T1000 (cell line): ENCODE results near the gene CPED1.
"Not testable (repeated sequence)": the region's sequence is repeated elsewhere in the genome, so short reads cannot be mapped to it uniquely, and the experiment has no call there.

Experiments
- DNase-seq: peaks from one replicate; lab custom pipeline; 2025; ENCODE audit warnings: mixed read lengths; lab: John Stamatoyannopoulos, UW

CPED1 gene

DNA sequence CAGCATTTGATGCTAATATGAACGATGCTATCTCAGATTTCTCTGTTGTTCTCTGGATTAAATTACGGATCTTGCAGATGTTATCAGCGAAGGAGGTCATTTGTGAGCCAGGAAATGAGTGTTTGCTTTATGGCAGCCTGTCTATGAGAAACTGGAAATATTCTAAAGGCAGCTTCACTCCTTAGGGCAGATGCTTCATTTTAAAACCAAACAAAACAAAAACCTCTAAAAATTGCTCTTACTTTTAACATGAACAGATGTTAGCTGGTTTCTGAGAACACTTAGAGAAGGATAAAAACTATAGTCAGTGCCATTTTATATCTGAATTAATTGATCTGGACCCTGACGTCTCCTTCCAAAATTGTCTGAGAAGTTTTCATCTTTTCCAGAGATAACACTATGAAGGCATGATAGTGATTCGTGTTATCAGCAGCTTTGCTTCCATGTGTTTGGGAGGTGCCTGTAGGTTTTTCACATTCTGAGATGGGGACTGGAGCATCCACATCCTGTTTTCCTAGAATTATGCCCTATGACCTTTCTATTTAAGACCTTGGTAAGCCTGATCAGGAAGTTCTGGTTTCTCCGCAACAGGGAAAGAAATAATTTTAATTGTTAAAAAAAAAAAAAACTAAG, 53.1 kb downstream of the CPED1 start:
- no peak for DNase-seq

GRCh38 chr7:121042195-121042594, 53.7 kb downstream of the CPED1 start:
- DNase-seq, result no peak

DNA sequence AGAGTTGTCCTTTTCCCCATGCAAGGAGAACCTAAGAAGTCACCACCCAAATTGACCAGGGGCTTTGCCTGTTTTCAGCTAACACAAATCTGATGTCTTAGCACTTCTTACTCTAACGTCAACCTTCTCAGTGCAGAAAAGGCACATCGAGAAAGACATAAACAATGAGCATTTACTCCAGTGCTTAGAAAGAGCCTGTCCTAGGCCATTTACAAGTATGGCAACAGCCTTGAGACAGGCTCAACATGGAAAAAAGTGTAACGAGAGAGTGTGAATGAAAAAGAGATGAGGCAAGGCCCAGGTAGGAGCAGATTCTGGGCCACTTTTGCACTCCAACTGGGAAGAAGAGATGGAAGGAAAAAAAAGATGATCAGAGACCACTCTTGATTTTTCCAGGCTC, 54.4 kb downstream of the CPED1 start:
- DNase-seq, result no peak

GRCh38 chr7:121043314-121044234, 55.1 kb downstream of the CPED1 start:
- DNase-seq, result no peak

GRCh38 chr7:121045090-121045489, 56.6 kb downstream of the CPED1 start:
- no peak for DNase-seq

- no peak for DNase-seq
Observed at GRCh38 chr7:121046009-121046408, 57.5 kb downstream of the CPED1 start.

- no peak for DNase-seq
Observed at GRCh38 chr7:121046893-121047468, 58.5 kb downstream of the CPED1 start.

DNA sequence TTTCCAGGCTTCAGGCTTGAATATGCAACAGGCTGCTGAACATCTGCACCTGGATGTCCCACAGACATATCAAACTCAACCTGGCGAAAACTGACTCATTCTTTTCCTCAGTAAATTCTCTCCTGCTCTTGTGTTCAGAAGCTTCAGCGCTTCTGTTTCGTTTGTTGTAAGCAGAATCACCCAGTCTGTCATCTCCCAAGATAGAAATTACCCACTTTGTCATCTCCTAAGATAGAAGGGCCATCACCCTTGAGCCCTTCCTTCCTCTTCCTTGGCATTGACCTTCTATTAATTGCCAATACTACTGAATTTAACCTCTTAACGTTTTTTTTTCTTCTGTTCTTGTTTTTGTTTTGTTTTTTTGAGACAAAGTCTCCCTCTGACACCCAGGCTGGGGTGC, 59.7 kb downstream of the CPED1 start:
- DNase-seq, result no peak

GRCh38 chr7:121049028-121049791, 60.7 kb downstream of the CPED1 start:
- DNase-seq, result no peak

GRCh38 chr7:121049897-121050296, 61.4 kb downstream of the CPED1 start:
- no peak for DNase-seq

GRCh38 chr7:121053219-121053618, 64.7 kb downstream of the CPED1 start:
- no peak for DNase-seq

GRCh38 chr7:121054925-121055324, 66.4 kb downstream of the CPED1 start:
- DNase-seq, result no peak

- DNase-seq, result no peak
Observed at GRCh38 chr7:121057878-121058277, 69.4 kb downstream of the CPED1 start.

GRCh38 chr7:121058975-121059374, 70.5 kb downstream of the CPED1 start:
- no peak for DNase-seq

DNA sequence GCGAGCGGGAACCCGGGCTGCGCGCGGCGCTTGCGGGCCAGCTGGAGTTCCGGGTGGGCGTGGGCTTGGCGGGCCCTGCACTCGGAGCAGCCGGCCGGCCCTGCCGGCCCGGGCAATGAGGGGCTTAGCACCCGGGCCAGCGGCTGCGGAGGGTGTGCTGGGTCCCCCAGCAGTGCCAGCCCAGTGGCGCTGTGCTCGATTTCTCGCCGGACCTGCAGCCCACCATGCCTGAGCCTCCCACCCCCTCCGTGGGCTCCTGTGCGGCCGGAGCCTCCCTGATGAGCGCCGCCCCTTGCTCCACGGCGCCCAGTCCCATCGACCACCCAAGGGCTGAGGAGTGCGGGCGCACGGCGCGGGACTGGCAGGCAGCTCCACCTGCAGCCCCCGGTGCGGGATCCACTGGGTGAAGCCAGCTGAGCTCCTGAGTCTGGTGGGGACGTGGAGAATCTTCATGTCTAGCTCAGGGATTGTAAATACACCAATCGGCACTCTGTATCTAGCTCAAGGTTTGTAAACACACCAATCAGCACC, 71.5 kb downstream of the CPED1 start:
- not testable (repeated sequence) for DNase-seq

DNA sequence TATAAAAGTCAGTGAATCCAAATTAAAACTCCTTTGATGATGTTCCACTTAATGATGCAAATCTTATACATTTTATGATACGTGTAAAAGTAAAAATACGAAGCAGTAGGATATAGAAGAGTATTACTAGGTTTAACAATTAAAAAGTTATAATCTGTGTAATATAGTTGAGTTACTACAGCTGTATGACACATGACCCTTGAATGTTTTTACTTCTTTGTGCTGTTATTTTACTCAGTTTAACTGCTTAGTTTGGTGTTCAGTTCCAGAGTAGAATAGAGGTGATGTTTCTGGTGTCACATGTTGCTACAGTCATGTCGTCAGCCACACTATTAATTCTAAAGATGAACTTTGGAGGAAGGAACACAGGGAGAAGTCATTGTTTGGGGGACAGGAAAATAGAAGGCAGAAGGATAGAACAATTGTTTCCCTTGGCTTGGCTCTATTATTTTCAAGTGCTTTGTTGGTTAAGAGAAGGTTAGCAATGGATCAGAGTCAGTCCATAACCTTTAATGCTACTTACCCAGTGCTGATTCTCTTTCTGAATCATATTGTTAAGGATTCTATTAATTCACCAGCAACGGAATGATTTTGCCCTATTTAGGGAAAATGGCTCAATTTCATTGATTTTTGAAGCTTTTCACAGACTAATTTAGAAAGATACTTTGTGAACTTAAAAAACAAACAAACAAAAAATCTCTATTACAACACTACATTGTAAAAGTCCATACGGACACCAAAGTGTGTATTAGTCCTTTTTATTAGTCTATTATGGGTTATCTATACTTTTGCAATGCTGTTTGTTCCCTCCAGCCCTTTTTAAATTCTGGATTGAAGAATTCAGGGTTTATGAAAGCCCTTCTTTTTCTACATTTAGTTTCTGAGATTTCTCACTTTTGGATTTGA, 73.4 kb downstream of the CPED1 start:
- DNase-seq, result no peak

- DNase-seq, result no peak
Observed at GRCh38 chr7:121062671-121063279, 74.3 kb downstream of the CPED1 start.

- not testable (repeated sequence) for DNase-seq
Observed at GRCh38 chr7:121067717-121068116, 79.2 kb downstream of the CPED1 start.

DNA sequence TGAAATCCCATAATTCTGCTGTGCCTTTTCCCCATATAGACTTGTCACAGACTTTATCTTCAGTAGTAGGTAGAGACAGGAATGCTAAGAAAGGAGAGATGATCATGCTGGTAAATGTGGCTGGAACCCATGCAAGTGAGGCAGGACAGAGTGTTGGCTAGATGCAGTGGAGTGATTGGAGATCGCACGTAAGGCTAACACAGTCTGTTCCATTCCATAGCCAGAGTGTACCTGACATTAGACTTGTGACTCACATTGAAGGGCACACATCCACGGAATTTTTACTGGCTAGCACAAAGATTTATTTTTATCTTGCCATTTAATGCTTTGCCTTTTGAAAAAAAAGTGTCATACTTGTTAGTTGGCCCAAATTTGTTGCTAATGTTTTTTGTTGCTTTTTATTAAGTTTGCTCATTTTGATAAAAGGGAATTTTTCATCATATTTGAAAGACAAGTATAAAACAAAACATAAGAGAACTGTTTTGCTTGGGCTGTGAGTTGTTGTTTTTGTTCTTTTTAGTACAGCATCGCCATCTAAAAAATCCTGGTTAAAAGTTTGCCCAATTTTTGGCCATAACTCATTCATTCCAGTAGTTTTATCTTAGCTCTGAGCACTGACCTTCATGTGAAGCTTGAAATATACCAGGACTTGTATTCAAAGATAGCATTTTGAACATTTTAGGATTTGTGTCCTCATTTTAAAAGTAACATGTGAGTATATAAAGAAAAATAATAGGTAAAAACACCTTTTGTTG, 81.0 kb downstream of the CPED1 start:
- no peak for DNase-seq

- no peak for DNase-seq
Observed at GRCh38 chr7:121071132-121071531, 82.6 kb downstream of the CPED1 start.
